Tibial nerve (tissue), 3 donors: ENCODE results near the gene SDCBP2.

Experiments
- POLR2A ChIP-seq, 2 donors: fragments of 450-650 bp; IDR thresholded peaks; one replicate each; pipeline ENCODE4 v1.6.1; 2017; ENCODE audit warnings: antibody characterized with exemption in 2 of 2, mild to moderate bottlenecking in 2 of 2, moderate library complexity in 2 of 2
- TF ChIP-seq, protein P1 (sequence below), 5 experiments: fragments of 200-600 bp in 3 of 5; fragments of 450-650 bp in 2 of 5; sonication (generic) in 3 of 5; IDR thresholded peaks; one replicate each; pipeline ENCODE4 v1.5.1; 2016 to 2019; ENCODE audit warnings: antibody characterized with exemption in 5 of 5, mild to moderate bottlenecking in 3 of 5, moderate library complexity in 2 of 5

DNA sequence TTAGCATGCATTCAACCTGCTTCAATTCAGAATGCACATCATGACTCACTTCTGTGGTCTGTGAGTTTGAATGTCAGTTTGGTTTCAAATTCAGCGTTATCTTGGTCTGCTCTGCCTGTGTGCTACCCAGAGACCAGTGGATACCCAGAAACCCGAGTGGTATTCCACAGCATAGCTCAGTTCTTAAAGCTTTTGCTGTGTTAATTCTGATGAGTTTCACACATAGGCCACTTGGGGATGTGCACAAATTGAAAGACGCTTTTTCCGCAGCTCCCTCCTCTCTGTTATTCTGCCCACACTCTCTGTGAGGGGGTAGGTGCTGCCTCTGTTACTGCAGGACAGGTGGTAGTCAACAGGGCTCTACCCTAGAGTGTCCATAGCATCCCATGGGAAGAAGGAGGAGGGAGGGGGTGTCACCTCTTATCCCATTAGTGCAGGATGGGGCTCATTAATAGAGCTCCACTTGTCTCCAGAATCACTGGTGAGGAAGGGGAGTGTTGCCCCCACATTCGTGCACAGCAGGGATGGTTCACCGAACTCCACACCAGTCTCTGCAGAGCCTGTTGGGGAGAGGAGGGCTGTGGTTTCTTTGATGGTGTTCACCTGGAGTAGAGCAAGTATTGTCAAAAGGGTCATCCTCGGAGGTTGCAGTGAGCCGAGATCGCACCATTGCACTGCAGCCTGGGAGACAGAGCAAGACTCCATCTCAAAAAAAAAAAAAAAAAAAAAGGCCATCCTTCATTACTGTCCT lies 29.2 kb upstream of the SDCBP2 start:
- TF ChIP-seq, protein P1, sequence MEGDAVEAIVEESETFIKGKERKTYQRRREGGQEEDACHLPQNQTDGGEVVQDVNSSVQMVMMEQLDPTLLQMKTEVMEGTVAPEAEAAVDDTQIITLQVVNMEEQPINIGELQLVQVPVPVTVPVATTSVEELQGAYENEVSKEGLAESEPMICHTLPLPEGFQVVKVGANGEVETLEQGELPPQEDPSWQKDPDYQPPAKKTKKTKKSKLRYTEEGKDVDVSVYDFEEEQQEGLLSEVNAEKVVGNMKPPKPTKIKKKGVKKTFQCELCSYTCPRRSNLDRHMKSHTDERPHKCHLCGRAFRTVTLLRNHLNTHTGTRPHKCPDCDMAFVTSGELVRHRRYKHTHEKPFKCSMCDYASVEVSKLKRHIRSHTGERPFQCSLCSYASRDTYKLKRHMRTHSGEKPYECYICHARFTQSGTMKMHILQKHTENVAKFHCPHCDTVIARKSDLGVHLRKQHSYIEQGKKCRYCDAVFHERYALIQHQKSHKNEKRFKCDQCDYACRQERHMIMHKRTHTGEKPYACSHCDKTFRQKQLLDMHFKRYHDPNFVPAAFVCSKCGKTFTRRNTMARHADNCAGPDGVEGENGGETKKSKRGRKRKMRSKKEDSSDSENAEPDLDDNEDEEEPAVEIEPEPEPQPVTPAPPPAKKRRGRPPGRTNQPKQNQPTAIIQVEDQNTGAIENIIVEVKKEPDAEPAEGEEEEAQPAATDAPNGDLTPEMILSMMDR (IDR thresholded peaks at IDR 0.05): no peak
- TF ChIP-seq POLR2A (IDR thresholded peaks at IDR 0.05): no peak
